OCI-LY7 (cell line): ENCODE measurements around the gene LBX2.

Source experiments
- CTCF ChIP-seq: fragments of 200-600 bp; sonication (generic); conservative IDR thresholded peaks from 2 replicates; pipeline ENCODE4 v1.5.1; 2014; ENCODE audit warnings: mild to moderate bottlenecking, antibody characterized with exemption, low read length, moderate library complexity, mixed read lengths
- EZH2phosphoT487 ChIP-seq: fragments of 200-600 bp; sonication (generic); IDR thresholded peaks from 2 replicates; pipeline ENCODE4 v1.6.1; 2018; ENCODE audit warnings: low read depth, borderline replicate concordance, mild to moderate bottlenecking, mixed run types, antibody characterized with exemption, low read length, moderate library complexity, mixed read lengths

- TF ChIP-seq CTCF (no peak), EZH2phosphoT487 (no peak)
These were observed 17.2 kb downstream of the LBX2 start for GRCh38 chr2:74481961-74482800.
